Coronary artery (tissue), 2 donors: ENCODE measurements around the gene KIF2C.

ENCODE experiments used
- DNase-seq: peaks from one replicate; pipeline ENCODE4 v3.0.0-alpha.2; 2017; ENCODE audit warnings: low spot score
- H3K27ac ChIP-seq, 2 donors: fragments of 200-600 bp; sonication (generic); one replicate each; pipeline ENCODE4 v1.5.1; 2016 to 2019
- H3K4me3 ChIP-seq: fragments of 200-600 bp; sonication (generic); 2 replicates; pipeline ENCODE4 v1.5.1; 2016; ENCODE audit warnings: mild to moderate bottlenecking, moderate library complexity
- CTCF ChIP-seq: fragments of 200-600 bp; sonication (generic); IDR thresholded peaks from one replicate; pipeline ENCODE4 v1.5.1; 2019; ENCODE audit warnings: antibody characterized with exemption

KIF2C gene

GRCh38 chr1:44798481-44799365, 59.1 kb downstream of the KIF2C start:
- DNase-seq: no peak
- Histone ChIP-seq H3K27ac (peak overlapping the region; percentile 36 to 90), H3K4me3 (no peak overlapping the region)
- no peak for TF ChIP-seq CTCF

DNA sequence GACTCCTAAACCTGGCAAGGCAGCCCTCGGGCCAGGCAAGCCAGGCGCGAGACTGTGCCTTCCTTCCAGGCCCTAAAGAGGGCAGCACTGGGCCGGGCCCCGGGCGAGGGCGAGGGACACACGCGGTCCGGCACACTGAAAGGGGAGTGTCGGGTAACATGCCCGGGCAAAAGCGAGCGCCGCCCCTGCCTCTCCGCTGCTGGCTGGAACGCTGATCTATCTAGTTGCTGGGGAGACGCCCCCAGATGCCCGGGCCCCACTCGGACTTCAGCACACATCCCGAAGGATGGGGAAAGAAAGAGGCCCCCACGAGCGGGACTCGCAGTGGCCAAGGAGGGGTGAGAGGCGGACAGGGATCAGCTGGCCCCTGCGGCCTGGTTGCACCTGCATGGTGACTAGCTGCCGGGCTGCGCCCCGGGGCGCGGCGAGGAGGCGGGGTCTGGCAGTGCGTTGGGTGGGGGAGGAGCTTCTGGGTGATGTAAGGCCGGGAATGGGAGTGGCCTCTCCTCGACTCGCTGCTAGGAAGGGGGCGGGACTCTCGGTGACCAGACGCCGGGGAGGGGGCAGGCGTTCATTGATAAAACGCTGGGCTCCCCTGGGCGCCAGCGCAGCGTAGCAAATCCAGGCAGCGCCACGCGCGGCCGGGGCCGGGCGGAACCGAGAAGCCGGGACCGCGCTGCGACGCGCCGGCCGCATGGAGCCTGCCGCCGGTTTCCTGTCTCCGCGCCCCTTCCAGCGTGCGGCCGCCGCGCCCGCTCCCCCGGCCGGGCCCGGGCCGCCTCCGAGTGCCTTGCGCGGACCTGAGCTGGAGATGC, 60.3 kb downstream of the KIF2C start, which contains the start of gene PLK3:
TSS of gene PLK3 (plus strand) at position 608 of the 815 bp plus-strand sequence. CDS start at position 695, 87 bp downstream.
- Histone ChIP-seq H3K27ac (peak within 1 kb of the TSS; percentile 90 to 97), H3K4me3 (peak within 1 kb of the TSS; percentile 93)
- peak; percentile 87 for TF ChIP-seq CTCF
- DNase-seq: peak; percentile 99

DNA sequence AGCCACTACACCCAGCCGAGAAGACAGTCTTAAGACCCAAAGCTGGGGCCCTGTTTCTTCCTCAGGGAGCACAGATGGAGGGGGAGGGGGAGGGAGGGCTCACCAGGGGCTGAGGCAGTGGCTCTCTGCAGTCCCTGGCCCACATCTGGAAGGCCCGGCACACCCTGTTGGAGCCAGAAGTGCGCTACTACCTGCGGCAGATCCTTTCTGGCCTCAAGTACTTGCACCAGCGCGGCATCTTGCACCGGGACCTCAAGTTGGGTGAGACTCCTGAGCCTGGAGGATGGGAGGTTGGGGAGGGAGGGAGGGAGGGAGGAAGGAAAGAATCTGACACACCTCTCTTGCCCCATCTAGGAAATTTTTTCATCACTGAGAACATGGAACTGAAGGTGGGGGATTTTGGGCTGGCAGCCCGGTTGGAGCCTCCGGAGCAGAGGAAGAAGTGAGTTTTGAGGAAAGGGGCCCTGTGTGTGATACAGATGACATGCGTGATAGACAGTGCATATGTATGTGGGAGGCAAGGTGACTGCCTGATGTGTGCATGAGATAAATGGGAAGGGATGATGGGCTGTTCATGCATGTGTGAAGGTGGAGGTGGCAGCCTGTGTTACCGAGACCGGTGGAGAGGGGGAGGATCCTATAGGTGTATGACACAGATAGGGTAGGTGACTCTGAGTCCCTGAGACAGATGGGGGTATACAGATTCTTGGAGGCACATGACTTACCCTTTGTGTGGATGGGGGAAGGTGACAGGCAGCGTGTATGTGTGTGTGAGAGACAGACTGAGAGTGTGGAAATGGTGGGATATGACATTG, 62.1 kb downstream of the KIF2C start:
- no peak for DNase-seq
- H3K27ac ChIP-seq: peak overlapping the region; percentile 56 to 97
- H3K4me3 ChIP-seq: peak overlapping the region; percentile 93
- TF ChIP-seq CTCF: no peak

DNA sequence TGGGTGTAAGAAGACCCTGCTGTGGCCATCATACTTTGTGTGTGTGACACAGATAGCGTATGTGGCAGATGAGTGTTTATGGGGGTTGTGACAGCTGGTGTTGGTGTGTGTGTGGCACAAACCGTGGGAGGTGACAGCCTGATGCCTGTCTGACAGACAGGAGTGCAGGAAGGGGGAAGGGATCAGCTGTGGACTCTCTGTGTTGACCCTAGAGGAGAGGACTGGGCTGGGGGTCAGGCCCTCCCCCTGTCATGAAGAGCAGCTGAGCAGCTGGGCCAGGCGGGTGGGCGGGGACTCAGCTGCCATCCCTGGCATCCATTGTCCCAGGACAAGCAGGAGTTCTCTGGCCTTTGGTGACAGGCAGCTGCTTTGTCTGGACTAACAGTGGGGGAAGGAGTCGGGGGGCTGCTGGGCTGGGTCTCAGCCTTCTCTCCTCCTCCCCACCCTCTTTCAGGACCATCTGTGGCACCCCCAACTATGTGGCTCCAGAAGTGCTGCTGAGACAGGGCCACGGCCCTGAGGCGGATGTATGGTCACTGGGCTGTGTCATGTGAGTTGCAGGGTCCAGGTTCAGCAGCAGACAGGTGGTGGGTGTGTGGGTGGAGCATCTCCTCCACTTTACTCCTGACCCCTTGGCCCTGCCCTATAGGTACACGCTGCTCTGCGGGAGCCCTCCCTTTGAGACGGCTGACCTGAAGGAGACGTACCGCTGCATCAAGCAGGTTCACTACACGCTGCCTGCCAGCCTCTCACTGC, 62.8 kb downstream of the KIF2C start:
- TF ChIP-seq CTCF: no peak
- peak overlapping the region; percentile 56 to 97 for H3K27ac ChIP-seq
- DNase-seq: no peak
- H3K4me3 ChIP-seq: peak overlapping the region; percentile 93

DNA sequence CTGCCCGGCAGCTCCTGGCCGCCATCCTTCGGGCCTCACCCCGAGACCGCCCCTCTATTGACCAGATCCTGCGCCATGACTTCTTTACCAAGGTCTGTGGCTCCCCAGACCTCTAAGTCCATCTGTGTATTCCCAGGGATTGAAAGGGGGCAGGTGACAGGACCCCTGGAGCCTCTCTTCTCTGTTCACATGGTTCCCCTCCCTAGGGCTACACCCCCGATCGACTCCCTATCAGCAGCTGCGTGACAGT, 63.4 kb downstream of the KIF2C start:
- no peak for TF ChIP-seq CTCF
- no peak for DNase-seq
- Histone ChIP-seq H3K4me3 (peak overlapping the region; percentile 93), H3K27ac (peak overlapping the region; percentile 56 to 97)
